ENCODE measurements around the gene PHF5A.

PHF5A gene, protein sequence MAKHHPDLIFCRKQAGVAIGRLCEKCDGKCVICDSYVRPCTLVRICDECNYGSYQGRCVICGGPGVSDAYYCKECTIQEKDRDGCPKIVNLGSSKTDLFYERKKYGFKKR

DNA sequence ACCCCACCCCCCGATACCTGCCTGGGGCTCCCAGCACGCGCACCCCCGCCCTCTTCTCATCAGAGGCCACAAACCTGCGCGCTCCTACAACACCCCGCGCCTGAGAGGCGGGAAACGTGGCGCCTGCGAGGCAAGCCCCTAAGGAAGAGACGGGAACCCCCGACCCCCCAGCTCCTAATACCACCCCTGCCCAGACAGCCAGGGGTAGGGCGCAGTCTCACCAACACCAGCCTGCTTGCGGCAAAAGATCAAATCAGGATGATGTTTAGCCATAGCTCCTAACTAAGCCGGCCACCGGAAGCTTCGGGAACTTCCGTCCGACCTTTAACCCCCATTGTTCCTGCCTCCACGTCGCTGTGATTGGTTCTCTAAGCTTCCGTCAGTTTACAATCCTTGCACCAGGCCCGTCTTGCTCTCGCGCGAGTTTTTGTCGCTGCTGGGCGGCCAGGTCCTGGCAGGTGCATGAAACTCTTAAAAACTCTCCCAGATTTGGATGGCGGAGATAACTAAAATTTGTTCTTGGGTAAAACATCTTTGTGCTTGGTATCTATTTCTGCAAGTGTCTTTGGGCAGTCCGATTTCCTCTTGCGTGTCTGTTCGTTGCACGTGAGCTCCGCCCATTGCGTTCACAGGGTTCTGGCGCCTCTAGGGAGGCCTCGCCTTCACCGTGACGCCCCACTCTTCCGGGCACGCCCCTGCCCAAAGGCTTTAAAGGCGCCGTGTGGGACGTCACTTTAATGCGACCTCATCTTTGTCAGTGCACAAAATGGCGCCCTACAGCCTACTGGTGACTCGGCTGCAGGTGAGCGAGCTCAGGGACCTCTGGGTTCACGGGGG lies at the start of gene PHF5A, which contains the start of gene ACO2:
Gene PHF5A (minus strand): TSS at position 312 of the 837 bp plus-strand sequence. CDS start 39 bp downstream, at position 273.
Gene ACO2 (plus strand): TSS at position 737 of the 837 bp plus-strand sequence. CDS start 30 bp downstream, at position 767.
- peak; percentile 95 to 99 (median 98) for DNase-seq
- intact Hi-C loops (cut with DNase I) = loop anchor here (2.0 kb wide), 1 partner anchor 20 kb away; no protein-coding TSS in a partner anchor

DNA sequence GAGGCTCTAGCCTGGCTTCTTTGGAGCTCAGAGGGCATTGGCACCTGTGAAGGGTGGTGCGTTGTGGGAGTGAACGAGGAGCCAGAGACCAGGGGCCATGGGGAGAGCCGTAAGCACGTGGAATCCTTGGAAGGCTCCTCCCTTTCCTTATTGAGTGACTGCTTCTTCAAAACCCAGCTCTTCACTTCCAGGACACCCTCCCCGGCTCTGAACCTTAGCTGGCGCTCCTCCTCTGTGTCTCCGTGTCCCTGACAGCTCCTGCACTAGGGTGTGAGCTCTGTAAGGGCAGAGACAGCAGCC lies 49.5 kb upstream of the PHF5A start:
- no peak for DNase-seq
- intact Hi-C loops (cut with DNase I) = no loop called here

GRCh38 chr22:41517172-41518047 lies 48.9 kb upstream of the PHF5A start:
- DNase-seq = peak in 41 of 42 donors; percentile 71 to 97 (median 89)
- intact Hi-C loops (cut with DNase I) = no loop called here

DNA sequence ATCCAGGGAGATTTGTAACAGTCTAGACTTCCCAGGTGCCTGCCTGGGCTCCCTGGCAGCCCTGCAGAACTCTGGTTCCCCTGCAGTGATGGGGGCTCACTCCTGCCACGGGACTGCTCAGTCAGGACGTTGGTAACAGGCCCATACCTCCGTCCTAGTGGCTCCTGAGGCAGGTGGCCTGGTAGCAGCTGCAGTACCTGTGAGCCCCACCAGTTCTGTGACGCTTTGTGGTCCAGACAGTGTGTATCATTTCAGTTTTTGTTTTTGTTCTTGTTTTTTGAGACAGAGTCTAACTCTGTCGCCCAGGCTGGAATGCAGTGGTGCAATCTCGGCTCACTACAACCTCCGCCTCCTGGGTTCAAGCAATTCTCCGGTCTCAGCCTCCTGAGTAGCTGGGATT lies 48.0 kb upstream of the PHF5A start:
- intact Hi-C loops (cut with DNase I) = no loop called here
- DNase-seq = peak in 1 of 42 donors; percentile 28

DNA sequence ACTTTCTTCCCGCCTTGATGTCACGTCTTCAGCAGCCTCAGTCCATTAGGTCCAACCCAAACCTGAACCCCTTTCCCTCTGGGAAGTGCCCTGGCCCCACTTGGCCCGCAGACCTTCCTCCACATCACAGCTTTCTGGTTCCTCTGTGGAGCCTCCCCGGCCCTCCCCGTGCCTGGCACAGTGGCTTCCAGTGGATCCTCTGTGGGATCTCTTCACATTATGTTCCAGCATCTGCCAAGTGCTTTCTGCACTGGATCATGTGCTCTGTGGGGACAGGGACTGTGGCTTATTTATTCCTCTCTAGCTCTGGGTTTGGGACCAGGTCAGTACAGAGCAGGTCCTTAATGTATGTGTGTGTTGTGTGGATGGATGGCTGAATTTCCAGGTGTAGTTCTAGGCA lies 44.9 kb upstream of the PHF5A start:
- DNase-seq = peak in 35 of 42 donors; percentile 42 to 85 (median 64)
- intact Hi-C loops (cut with DNase I) = no loop called here

- DNase-seq = peak in 1 of 42 donors; percentile 31
- intact Hi-C loops (cut with DNase I) = no loop called here
These were observed 44.1 kb upstream of the PHF5A start for GRCh38 chr22:41512421-41513194.

GRCh38 chr22:41511521-41511968 lies 43.1 kb upstream of the PHF5A start:
- no peak for DNase-seq
- intact Hi-C loops (cut with DNase I) = no loop called here

GRCh38 chr22:41508770-41509170 lies 40.3 kb upstream of the PHF5A start:
- DNase-seq = peak; percentile 72 to 96 (median 86)
- intact Hi-C loops (cut with DNase I) = no loop called here

DNA sequence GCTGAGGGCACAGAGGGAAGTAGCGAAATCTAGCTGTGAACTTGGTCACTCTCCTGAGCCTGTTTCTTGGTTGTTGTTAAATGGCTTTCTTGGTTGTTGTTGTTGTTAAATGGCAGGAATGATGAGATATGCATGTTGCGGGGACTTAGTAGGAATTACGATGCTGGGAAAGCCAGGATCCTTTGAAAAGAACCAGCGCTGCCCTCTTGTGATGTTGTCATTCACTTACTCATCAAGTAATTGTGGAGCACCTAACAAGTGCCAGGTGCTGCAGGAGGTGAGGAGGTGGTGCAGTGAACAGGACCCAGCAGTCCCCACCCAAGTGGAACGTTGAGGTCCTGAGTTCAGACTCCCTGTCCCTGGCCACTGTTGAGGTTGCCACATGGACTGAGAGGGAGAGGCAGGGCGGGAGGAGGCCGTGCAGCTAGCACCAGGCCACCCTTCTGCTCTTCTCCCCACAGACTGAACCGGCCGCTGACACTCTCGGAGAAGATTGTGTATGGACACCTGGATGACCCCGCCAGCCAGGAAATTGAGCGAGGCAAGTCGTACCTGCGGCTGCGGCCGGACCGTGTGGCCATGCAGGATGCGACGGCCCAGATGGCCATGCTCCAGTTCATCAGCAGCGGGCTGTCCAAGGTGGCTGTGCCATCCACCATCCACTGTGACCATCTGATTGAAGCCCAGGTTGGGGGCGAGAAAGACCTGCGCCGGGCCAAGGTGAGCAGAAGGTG lies 39.0 kb upstream of the PHF5A start:
- peak in 3 of 42 donors; percentile 33 to 43 (median 38) for DNase-seq
- intact Hi-C loops (cut with DNase I) = no loop called here

GRCh38 chr22:41505511-41506220 lies 37.2 kb upstream of the PHF5A start:
- intact Hi-C loops (cut with DNase I) = no loop called here

DNA sequence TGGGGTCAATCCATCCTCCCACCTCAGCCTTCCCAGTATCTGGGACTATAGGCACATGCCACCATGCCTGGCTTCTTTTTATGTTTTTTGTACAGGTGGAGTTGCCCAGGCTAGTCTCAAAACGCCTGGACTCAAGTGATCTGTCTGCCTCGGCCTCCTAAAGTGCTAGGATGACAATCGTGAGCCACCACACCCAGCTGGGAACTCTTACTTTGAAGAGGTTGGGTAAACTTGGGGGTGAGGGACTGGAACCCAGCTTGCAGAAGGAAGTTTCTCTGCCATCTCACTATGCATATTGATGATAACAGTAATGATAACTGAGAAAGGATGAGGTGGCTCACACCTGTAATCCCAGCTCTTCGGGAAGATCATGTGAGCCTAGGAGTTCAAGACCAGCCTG lies 36.3 kb upstream of the PHF5A start:
- intact Hi-C loops (cut with DNase I) = no loop called here
- DNase-seq = no peak

More at GRCh38 chr22:41505511-41506220, 37.2 kb upstream of the PHF5A start:
- DNase-seq = no peak

GRCh38 chr22:41504397-41504796 lies 35.9 kb upstream of the PHF5A start:
- peak in 18 of 42 donors; percentile 36 to 80 (median 58) for DNase-seq
- intact Hi-C loops (cut with DNase I) = no loop called here

GRCh38 chr22:41501209-41501608 lies 32.7 kb upstream of the PHF5A start:
- intact Hi-C loops (cut with DNase I) = no loop called here
- DNase-seq = peak in 19 of 42 donors; percentile 17 to 70 (median 54)

GRCh38 chr22:41500303-41500702 lies 31.8 kb upstream of the PHF5A start:
- intact Hi-C loops (cut with DNase I) = no loop called here
- no peak for DNase-seq

- no peak for DNase-seq
- intact Hi-C loops (cut with DNase I) = no loop called here
These were observed 31.3 kb upstream of the PHF5A start for GRCh38 chr22:41499624-41500280.

DNA sequence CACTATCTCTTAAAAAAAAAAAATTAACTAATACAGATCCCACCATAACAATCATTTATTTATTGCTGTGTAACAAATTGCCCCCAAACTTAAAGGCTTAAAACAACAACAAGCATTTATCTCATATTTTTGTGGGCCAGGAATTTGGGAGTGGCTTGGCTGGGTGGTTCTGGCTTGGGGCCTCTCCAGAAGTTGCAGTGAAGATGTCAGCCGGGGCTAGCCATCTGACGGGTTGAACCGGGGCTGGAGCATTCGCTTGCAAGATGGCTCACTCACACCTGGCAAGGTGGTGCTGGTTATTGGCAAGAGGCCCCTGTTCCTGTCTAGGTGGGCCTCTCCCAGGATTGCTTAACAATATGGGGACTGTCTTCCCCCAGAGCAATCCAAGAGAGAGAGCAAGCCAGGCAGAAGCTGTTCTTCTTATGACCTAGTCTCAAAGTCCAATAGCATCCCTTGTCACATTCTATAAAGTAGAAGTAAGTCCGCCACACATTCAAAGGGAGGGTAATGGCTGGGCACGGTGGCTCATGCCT lies 29.9 kb upstream of the PHF5A start:
- no peak for DNase-seq
- intact Hi-C loops (cut with DNase I) = no loop called here
